Right lobe of liver (tissue), 4 donors: ENCODE measurements around the gene EMC9.

ENCODE experiments used
- POLR2A ChIP-seq: fragments of 450-650 bp; IDR thresholded peaks from one replicate; pipeline ENCODE4 v1.6.1; 2017; ENCODE audit warnings: antibody characterized with exemption, mild to moderate bottlenecking
- TF ChIP-seq, protein P1 (sequence below), 4 donors: fragments of 200-600 bp in 3 of 4; fragments of 450-650 bp in 1 of 4; IDR thresholded peaks; one replicate each; pipeline versions ENCODE4 v1.5.1 to v1.8.0; 2016 to 2022; ENCODE audit warnings: antibody characterized with exemption in 4 of 4, mild to moderate bottlenecking in 2 of 4
- donor health status: DM: no; HTN: no; CAD: no.
- donor health status: DM: no; HTN: no; CAD: no.
- donor health status: DM: no; HTN: yes; CAD: no.

DNA sequence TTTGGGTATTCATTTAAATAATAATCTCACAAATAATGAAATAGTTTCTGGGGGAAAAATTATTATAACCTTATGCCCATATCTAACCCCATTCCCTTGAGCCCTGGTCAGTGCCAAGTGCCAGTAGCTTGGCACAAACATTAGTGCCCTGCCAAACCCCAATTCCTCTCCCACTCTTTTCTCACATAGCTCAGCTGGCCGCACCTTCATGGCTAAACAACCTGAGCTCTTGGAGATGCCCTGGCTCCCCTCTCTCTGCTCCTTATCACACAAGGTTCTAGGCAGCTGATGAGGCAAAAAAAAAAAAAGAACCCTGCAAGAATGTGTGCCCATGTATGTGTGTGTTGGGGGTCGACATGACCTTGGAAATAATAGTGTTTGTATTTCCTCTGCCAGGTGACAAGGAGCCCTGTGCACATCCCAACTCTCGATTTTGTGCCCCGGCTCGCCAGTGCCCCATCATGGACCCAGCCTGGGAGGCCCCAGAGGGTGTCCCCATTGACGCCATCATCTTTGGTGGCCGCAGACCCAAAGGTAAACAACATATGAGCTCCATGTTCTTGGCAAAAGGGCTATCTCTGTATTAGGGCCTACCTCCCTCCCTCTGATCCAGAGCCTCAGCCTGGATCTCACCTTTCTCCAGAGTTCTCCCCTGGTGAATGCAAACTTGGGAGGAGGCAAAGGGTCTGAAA, 38.9 kb downstream of the EMC9 start:
- TF ChIP-seq, protein P1, sequence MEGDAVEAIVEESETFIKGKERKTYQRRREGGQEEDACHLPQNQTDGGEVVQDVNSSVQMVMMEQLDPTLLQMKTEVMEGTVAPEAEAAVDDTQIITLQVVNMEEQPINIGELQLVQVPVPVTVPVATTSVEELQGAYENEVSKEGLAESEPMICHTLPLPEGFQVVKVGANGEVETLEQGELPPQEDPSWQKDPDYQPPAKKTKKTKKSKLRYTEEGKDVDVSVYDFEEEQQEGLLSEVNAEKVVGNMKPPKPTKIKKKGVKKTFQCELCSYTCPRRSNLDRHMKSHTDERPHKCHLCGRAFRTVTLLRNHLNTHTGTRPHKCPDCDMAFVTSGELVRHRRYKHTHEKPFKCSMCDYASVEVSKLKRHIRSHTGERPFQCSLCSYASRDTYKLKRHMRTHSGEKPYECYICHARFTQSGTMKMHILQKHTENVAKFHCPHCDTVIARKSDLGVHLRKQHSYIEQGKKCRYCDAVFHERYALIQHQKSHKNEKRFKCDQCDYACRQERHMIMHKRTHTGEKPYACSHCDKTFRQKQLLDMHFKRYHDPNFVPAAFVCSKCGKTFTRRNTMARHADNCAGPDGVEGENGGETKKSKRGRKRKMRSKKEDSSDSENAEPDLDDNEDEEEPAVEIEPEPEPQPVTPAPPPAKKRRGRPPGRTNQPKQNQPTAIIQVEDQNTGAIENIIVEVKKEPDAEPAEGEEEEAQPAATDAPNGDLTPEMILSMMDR (IDR thresholded peaks at IDR 0.05): no peak
- TF ChIP-seq POLR2A: no peak
